Peyer's patch (tissue), 4 donors: ENCODE data around the gene ENTPD6.

Source experiments
- POLR2A ChIP-seq, 2 donors: fragments of 450-650 bp; IDR thresholded peaks; one replicate each; pipeline ENCODE4 v1.5.1; 2017; ENCODE audit warnings: antibody characterized with exemption in 2 of 2, mild to moderate bottlenecking in 2 of 2, moderate library complexity in 2 of 2
- TF ChIP-seq, protein P1 (sequence below), 6 experiments: fragments of 450-650 bp in 4 of 6; fragments of 200-600 bp in 2 of 6; sonication (generic) in 1 of 6; IDR thresholded peaks; one replicate each; pipeline ENCODE4 v1.5.1; 2017 to 2019; ENCODE audit warnings: antibody characterized with exemption in 6 of 6, mild to moderate bottlenecking in 3 of 6, moderate library complexity in 1 of 6

DNA sequence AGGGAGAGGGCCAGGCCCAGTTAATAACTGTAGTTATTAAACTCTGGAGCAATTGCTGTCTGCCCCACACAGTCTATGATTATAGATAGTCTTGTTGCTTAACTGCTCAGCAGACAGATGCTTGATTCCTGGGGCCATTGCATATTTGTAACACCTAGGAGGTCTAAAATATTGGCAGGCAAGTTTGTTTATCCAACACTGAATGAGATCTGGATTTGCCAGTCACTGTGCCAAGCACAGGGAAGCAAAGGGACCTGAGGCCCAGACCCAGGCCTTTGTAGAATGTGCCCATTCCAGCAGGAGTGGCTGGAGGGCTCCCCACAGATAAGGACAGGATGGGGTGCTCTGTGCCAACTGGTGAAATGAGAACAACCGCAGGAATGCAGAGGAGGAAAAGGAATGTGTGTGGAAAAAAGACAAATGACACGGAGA lies 17.6 kb upstream of the ENTPD6 start:
- TF ChIP-seq, protein P1, sequence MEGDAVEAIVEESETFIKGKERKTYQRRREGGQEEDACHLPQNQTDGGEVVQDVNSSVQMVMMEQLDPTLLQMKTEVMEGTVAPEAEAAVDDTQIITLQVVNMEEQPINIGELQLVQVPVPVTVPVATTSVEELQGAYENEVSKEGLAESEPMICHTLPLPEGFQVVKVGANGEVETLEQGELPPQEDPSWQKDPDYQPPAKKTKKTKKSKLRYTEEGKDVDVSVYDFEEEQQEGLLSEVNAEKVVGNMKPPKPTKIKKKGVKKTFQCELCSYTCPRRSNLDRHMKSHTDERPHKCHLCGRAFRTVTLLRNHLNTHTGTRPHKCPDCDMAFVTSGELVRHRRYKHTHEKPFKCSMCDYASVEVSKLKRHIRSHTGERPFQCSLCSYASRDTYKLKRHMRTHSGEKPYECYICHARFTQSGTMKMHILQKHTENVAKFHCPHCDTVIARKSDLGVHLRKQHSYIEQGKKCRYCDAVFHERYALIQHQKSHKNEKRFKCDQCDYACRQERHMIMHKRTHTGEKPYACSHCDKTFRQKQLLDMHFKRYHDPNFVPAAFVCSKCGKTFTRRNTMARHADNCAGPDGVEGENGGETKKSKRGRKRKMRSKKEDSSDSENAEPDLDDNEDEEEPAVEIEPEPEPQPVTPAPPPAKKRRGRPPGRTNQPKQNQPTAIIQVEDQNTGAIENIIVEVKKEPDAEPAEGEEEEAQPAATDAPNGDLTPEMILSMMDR (IDR thresholded peaks at IDR 0.05), result no peak
- TF ChIP-seq POLR2A (IDR thresholded peaks at IDR 0.05), result no peak
